ENCODE measurements around the gene CD209.

CD209 gene

DNA sequence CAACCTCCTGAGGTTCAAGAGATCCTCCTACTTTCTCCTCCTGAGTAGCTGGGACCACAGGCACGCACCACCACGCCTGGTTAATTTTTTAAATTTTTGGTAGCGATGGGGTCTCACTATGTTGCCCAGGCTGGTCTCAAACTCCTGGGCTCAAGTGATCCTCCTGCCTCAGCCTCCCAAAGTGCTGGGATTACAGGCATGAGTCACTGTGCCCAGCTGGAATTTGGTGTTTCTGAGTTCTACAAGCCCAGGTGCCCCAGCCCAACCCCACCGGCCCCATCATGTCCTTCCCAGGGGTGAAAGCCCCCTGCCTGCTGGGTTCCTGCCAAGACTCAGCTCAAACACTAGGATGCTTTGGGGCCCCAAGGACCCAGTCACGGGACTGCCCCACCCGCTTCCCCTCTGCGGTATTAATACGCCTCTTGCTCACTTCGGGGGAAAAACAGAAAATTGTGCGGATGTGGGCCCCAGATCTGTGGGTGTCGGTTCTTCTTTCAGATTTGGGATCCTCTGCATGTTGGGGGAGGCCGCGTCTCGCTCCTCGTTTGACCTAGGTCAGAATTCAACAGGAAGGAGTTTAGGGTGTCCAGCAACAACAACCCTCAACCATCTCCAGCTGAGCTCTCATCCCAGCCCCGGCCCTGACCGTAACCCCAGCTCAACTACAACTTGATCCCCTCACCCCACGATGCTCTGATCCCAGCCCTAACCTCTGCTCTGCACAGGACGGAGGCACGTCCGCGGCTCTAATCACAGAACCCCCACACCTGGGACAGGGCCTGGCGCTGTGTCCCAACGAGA is 41.7 kb downstream of the CD209 start:
- Histone ChIP-seq H4K8ac (ENCODE audit: low read depth, low read length) (no peak overlapping the region), H3K14ac (ENCODE audit: low read length) (no peak overlapping the region), H3K27me3 (ENCODE audit: control insufficient read depth in 3 of 3, insufficient read depth in 3 of 3, low read depth in 1 of 3, low read length in 3 of 3) (peaks cover 0 to 8% (median 2%) of the 10 kb centered on the region in 3 experiments), H3K4me2 (ENCODE audit: insufficient read depth, low read length, poor library complexity, severe bottlenecking) (no peak overlapping the region), H2BK12ac (ENCODE audit: low read length) (no peak overlapping the region), H3K4me3 (ENCODE audit: low read length in 2 of 2) (no peak overlapping the region), H3K79me1 (ENCODE audit: low read depth, low read length) (peaks cover 3% of the 10 kb centered on the region), H3K4me1 (ENCODE audit: control insufficient read depth in 2 of 2, insufficient read depth in 1 of 2, low read depth in 1 of 2, low read length in 2 of 2) (no peaks in the 10 kb centered on the region), H2BK15ac (ENCODE audit: low read length) (no peak overlapping the region), H3K27ac (replicated peaks; ENCODE audit: low read length) (no peak overlapping the region), H2BK120ac (ENCODE audit: low read depth, low read length) (peak overlapping the region; percentile 4), H2BK5ac (ENCODE audit: low read length) (no peak overlapping the region), H2AK5ac (ENCODE audit: low read depth, low read length) (peak overlapping the region; percentile 42), H3K4ac (ENCODE audit: low read length) (no peak overlapping the region), H3K23ac (ENCODE audit: low read depth, low read length, poor library complexity) (peak overlapping the region; percentile 75), H3K9ac (ENCODE audit: low read depth, low read length, poor library complexity) (no peak overlapping the region), H4K91ac (ENCODE audit: low read depth, low read length, poor library complexity) (no peak overlapping the region), H3K36me3 (replicated peaks in 1 of 2; ENCODE audit: control insufficient read depth in 2 of 2, insufficient read depth in 2 of 2, low read length in 2 of 2) (no peaks in the 10 kb centered on the region), H2AFZ (ENCODE audit: low read length) (peak overlapping the region; percentile 7), H3K18ac (ENCODE audit: low read length) (no peak overlapping the region), H3K9me3 (replicated peaks in 1 of 2; ENCODE audit: control insufficient read depth in 2 of 2, insufficient read depth in 1 of 2, low read depth in 1 of 2, low read length in 2 of 2) (no peaks in the 10 kb centered on the region)
- DNase-seq (ENCODE audit: low spot score): no peak
- WGBS, 2 donors (ENCODE audit: extremely low coverage in 2 of 2, insufficient read length in 2 of 2, insufficient replicate concordance in 1 of 2): no CpG with 5 or more reads among the region's 24 CpGs

DNA sequence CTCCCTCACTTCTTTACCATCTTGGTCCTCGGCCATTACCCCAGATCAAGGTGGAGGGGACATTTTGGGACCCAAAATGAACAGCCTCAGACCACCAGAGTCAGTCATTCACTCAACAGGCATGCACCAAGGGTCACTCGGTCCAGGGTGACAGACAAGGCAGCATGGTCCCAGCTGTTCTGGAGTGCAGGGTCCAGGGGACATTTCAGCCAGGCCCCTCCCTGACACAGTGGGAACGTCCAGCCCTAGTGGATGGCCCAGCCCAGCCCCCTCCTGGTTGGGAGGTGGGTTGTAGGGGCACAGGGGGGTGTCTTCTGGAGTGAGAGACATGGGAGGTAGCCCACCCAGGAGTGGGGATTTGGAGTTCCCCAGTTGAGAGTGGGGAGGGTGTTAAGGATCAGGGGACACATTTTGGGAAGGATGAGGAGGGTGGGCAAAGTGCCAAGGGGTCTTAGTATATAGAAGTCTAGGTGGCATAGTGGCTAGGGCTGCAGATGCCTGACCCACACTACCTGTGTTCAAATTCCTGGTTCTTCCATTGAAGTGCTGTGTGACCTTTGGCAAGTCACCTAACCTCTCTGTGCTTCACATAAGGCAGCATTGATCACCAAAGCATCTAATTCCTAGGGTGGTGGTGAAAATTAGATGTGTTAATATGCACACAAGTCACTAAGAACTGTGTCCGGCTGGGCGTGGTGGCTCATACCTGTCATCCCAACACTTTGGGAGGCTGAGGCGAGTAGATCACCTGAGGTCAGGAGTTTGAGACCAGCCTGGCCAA is 42.9 kb downstream of the CD209 start:
- Histone ChIP-seq H4K91ac (ENCODE audit: low read depth, low read length, poor library complexity) (no peak overlapping the region), H2BK5ac (ENCODE audit: low read length) (no peak overlapping the region), H2BK15ac (ENCODE audit: low read length) (no peak overlapping the region), H2AK5ac (ENCODE audit: low read depth, low read length) (peak overlapping the region; percentile 35), H3K18ac (ENCODE audit: low read length) (peak overlapping the region; percentile 91), H2BK12ac (ENCODE audit: low read length) (no peak overlapping the region), H3K4ac (ENCODE audit: low read length) (no peak overlapping the region), H3K4me2 (ENCODE audit: insufficient read depth, low read length, poor library complexity, severe bottlenecking) (no peak overlapping the region), H3K23ac (ENCODE audit: low read depth, low read length, poor library complexity) (no peak overlapping the region), H3K36me3 (replicated peaks in 1 of 2; ENCODE audit: control insufficient read depth in 2 of 2, insufficient read depth in 2 of 2, low read length in 2 of 2) (no peaks in the 10 kb centered on the region), H3K27ac (replicated peaks; ENCODE audit: low read length) (no peak overlapping the region), H3K4me3 (ENCODE audit: low read length in 2 of 2) (no peak overlapping the region), H4K8ac (ENCODE audit: low read depth, low read length) (peak overlapping the region; percentile 65), H3K27me3 (ENCODE audit: control insufficient read depth in 3 of 3, insufficient read depth in 3 of 3, low read depth in 1 of 3, low read length in 3 of 3) (peaks cover 0 to 8% (median 2%) of the 10 kb centered on the region in 3 experiments), H3K79me1 (ENCODE audit: low read depth, low read length) (peaks cover 3% of the 10 kb centered on the region), H3K14ac (ENCODE audit: low read length) (no peak overlapping the region), H2AFZ (ENCODE audit: low read length) (no peak overlapping the region), H3K9me3 (replicated peaks in 1 of 2; ENCODE audit: control insufficient read depth in 2 of 2, insufficient read depth in 1 of 2, low read depth in 1 of 2, low read length in 2 of 2) (no peaks in the 10 kb centered on the region), H2BK120ac (ENCODE audit: low read depth, low read length) (no peak overlapping the region), H3K4me1 (ENCODE audit: control insufficient read depth in 2 of 2, insufficient read depth in 1 of 2, low read depth in 1 of 2, low read length in 2 of 2) (no peaks in the 10 kb centered on the region), H3K9ac (ENCODE audit: low read depth, low read length, poor library complexity) (no peak overlapping the region)
- no CpG with 5 or more reads among the region's 6 CpGs for WGBS, 2 donors (ENCODE audit: extremely low coverage in 2 of 2, insufficient read length in 2 of 2, insufficient replicate concordance in 1 of 2)
- no peak for DNase-seq (ENCODE audit: low spot score)

DNA sequence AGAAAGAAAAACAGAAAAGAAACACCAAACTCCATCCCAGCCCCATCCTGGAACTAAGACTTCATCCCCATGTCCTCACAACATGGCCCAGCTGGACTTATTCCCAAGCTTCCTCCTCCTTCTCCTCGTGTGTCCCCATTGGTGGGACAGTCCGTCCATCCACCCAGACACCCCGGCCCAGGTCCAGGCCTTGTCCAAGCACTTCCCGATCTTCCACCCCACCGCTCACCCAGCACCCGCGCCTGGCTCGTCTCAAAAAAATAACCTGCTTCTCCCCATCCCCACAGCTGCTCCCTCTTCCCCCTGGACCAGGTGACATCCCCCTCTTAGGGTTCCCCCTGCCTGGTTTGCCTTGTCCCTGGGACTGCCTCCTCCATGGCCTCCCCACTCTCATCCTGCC is 44.0 kb downstream of the CD209 start:
- peak overlapping the region; percentile 50 for H3K9ac ChIP-seq (ENCODE audit: low read depth, low read length, poor library complexity)
- H2BK120ac ChIP-seq (ENCODE audit: low read depth, low read length): no peak overlapping the region
- no peak for DNase-seq (ENCODE audit: low spot score)
- no peak overlapping the region for H3K4me2 ChIP-seq (ENCODE audit: insufficient read depth, low read length, poor library complexity, severe bottlenecking)
- peak overlapping the region; percentile 40 for H3K23ac ChIP-seq (ENCODE audit: low read depth, low read length, poor library complexity)
- H3K4me1 ChIP-seq (ENCODE audit: control insufficient read depth in 2 of 2, insufficient read depth in 1 of 2, low read depth in 1 of 2, low read length in 2 of 2): no peaks in the 10 kb centered on the region
- H4K91ac ChIP-seq (ENCODE audit: low read depth, low read length, poor library complexity): no peak overlapping the region
- no peak overlapping the region for H3K4ac ChIP-seq (ENCODE audit: low read length)
- no peak overlapping the region for H2AFZ ChIP-seq (ENCODE audit: low read length)
- no peaks in the 10 kb centered on the region for H3K9me3 ChIP-seq (replicated peaks in 1 of 2; ENCODE audit: control insufficient read depth in 2 of 2, insufficient read depth in 1 of 2, low read depth in 1 of 2, low read length in 2 of 2)
- H2BK5ac ChIP-seq (ENCODE audit: low read length): no peak overlapping the region
- peaks cover 3% of the 10 kb centered on the region for H3K79me1 ChIP-seq (ENCODE audit: low read depth, low read length)
- no peak overlapping the region for H2BK15ac ChIP-seq (ENCODE audit: low read length)
- no CpG with 5 or more reads among the region's 8 CpGs for WGBS, 2 donors (ENCODE audit: extremely low coverage in 2 of 2, insufficient read length in 2 of 2, insufficient replicate concordance in 1 of 2)
- peak overlapping the region in 1 of 2 donors; percentile 48 for H3K4me3 ChIP-seq (ENCODE audit: low read length in 2 of 2)
- H3K14ac ChIP-seq (ENCODE audit: low read length): no peak overlapping the region
- H2AK5ac ChIP-seq (ENCODE audit: low read depth, low read length): peak overlapping the region; percentile 91
- H3K27me3 ChIP-seq (ENCODE audit: control insufficient read depth in 3 of 3, insufficient read depth in 3 of 3, low read depth in 1 of 3, low read length in 3 of 3): peaks cover 0 to 16% (median 2%) of the 10 kb centered on the region in 3 experiments
- H4K8ac ChIP-seq (ENCODE audit: low read depth, low read length): no peak overlapping the region
- H3K27ac ChIP-seq (replicated peaks; ENCODE audit: low read length): no peak overlapping the region
- no peak overlapping the region for H2BK12ac ChIP-seq (ENCODE audit: low read length)
- H3K36me3 ChIP-seq (replicated peaks in 1 of 2; ENCODE audit: control insufficient read depth in 2 of 2, insufficient read depth in 2 of 2, low read length in 2 of 2): no peaks in the 10 kb centered on the region
- peak overlapping the region; percentile 8 for H3K18ac ChIP-seq (ENCODE audit: low read length)

Data from neuronal stem cell (in vitro differentiated cells).